OCI-LY1 (cell line): ENCODE results near the gene TAOK1.
"Not testable (repeated sequence)": the region's sequence is repeated elsewhere in the genome, so short reads cannot be mapped to it uniquely, and the experiment has no call there.

ENCODE experiments used
- H2AFZ ChIP-seq: fragments of 200-600 bp; sonication (generic), shearing (Covaris generic); 2 replicates; pipeline ENCODE4 v1.6.0; 2014; ENCODE audit warnings: antibody characterized with exemption, mild to moderate bottlenecking, low read length
- H3F3A ChIP-seq: fragments of 200-600 bp; sonication (generic), shearing (Covaris generic); 2 replicates; pipeline ENCODE4 v1.6.0; 2014; ENCODE audit warnings: mild to moderate bottlenecking, antibody characterized with exemption, low read length, moderate library complexity; ENCODE audit not compliant: insufficient read depth
- H3K27ac ChIP-seq: fragments of 200-600 bp; sonication (generic); 2 replicates; pipeline ENCODE4 v1.5.1; 2014; ENCODE audit warnings: low read length, mixed run types, mild to moderate bottlenecking, low read depth; ENCODE audit not compliant: poor library complexity, severe bottlenecking
- H3K27me3 ChIP-seq: fragments of 200-600 bp; sonication (generic); 2 replicates; pipeline ENCODE4 v1.6.0; 2014; ENCODE audit warnings: antibody characterized with exemption, mild to moderate bottlenecking, low read length, moderate library complexity; ENCODE audit not compliant: insufficient read depth
- H3K36me3 ChIP-seq: fragments of 200-600 bp; sonication (generic); 2 replicates; pipeline ENCODE4 v1.6.1; 2014; ENCODE audit warnings: mild to moderate bottlenecking, antibody characterized with exemption, low read length, moderate library complexity, mixed read lengths; ENCODE audit not compliant: insufficient read depth
- H3K4me1 ChIP-seq: fragments of 200-600 bp; sonication (generic); 2 replicates; pipeline ENCODE4 v1.5.1; 2014; ENCODE audit warnings: mild to moderate bottlenecking, low read length, moderate library complexity; ENCODE audit not compliant: insufficient read depth, severe bottlenecking
- H3K4me2 ChIP-seq: fragments of 200-600 bp; sonication (generic), shearing (Covaris generic); 2 replicates; pipeline ENCODE4 v1.6.1; 2014; ENCODE audit warnings: low read length
- H3K4me3 ChIP-seq: fragments of 200-600 bp; sonication (generic); 2 replicates; pipeline ENCODE4 v1.5.1; 2014; ENCODE audit warnings: low read length, low read depth, mild to moderate bottlenecking, mixed read lengths; ENCODE audit not compliant: poor library complexity, severe bottlenecking
- H3K79me2 ChIP-seq: fragments of 200-600 bp; shearing (Covaris generic); 2 replicates; pipeline ENCODE4 v1.6.1; 2016; ENCODE audit warnings: mixed run types, low read length, mixed read lengths; ENCODE audit not compliant: insufficient read depth
- H3K9ac ChIP-seq: fragments of 200-600 bp; sonication (generic), shearing (Covaris generic); 2 replicates; pipeline ENCODE4 v1.6.1; 2014; ENCODE audit warnings: mild to moderate bottlenecking, low read length, mixed read lengths
- H3K9me2 ChIP-seq: fragments of 200-600 bp; sonication (generic), shearing (Covaris generic); 2 replicates; pipeline ENCODE4 v1.6.1; 2014; ENCODE audit warnings: low read depth, mild to moderate bottlenecking, low read length, mixed read lengths
- H3K9me3 ChIP-seq: fragments of 200-600 bp; shearing (Covaris generic); 2 replicates; pipeline ENCODE4 v1.6.1; 2014; ENCODE audit warnings: low read length, mixed read lengths
- H4K20me1 ChIP-seq: fragments of 200-600 bp; sonication (generic), shearing (Covaris generic); 2 replicates; pipeline ENCODE4 v1.6.0; 2016; ENCODE audit warnings: mild to moderate bottlenecking, low read length; ENCODE audit not compliant: insufficient read depth
- EZH2 ChIP-seq: fragments of 200-600 bp; sonication (generic), shearing (Covaris generic); IDR thresholded peaks from 2 replicates; pipeline ENCODE4 v1.8.0; 2017; ENCODE audit warnings: borderline replicate concordance, mixed run types, mild to moderate bottlenecking, antibody characterized with exemption, low read length, moderate library complexity, mixed read lengths
- TF ChIP-seq, protein P1 (sequence below): fragments of 200-600 bp; sonication (generic), shearing (Covaris generic); IDR thresholded peaks from 2 replicates; pipeline ENCODE4 v1.5.1; 2017; ENCODE audit warnings: mild to moderate bottlenecking, antibody characterized with exemption, low read length, moderate library complexity, mixed read lengths

TAOK1 gene

DNA sequence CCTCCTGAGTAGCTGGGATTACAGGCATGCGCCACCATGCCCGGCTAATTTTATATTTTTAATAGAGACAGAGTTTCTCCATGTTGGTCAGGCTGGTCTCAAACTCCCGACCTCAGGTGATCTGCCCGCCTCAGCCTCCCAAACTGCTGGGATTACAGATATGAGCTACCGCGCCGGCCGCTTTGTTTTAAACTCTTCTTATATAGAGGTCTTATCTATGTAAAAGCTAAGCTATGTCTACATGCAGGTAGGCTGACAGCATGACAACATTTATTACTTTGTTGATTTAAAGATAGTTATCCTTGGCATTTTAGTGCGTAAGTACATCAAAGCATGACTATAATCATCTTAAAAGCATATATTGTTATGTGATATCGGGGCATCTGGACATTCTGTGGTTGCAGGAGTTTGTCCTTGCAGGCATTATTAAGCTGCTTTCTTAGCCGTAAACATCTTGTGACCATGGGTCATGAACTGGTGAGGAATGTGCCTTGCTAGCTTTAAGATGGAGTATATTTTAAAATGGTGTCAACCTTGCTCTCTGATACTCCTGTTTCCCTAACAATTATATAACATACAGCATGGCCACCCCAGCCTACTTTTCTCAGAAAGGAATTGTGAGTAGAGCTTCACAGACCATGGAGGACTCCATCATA lies 45.8 kb upstream of the TAOK1 start:
- H3K27me3 ChIP-seq, result no peaks in the 10 kb centered on the region
- H3K9me2 ChIP-seq, result no peaks in the 10 kb centered on the region
- no peak overlapping the region for H2AFZ ChIP-seq
- H3K4me1 ChIP-seq, result no peaks in the 10 kb centered on the region
- TF ChIP-seq, protein P1, sequence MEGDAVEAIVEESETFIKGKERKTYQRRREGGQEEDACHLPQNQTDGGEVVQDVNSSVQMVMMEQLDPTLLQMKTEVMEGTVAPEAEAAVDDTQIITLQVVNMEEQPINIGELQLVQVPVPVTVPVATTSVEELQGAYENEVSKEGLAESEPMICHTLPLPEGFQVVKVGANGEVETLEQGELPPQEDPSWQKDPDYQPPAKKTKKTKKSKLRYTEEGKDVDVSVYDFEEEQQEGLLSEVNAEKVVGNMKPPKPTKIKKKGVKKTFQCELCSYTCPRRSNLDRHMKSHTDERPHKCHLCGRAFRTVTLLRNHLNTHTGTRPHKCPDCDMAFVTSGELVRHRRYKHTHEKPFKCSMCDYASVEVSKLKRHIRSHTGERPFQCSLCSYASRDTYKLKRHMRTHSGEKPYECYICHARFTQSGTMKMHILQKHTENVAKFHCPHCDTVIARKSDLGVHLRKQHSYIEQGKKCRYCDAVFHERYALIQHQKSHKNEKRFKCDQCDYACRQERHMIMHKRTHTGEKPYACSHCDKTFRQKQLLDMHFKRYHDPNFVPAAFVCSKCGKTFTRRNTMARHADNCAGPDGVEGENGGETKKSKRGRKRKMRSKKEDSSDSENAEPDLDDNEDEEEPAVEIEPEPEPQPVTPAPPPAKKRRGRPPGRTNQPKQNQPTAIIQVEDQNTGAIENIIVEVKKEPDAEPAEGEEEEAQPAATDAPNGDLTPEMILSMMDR, result no peak
- no peak for TF ChIP-seq EZH2
- H4K20me1 ChIP-seq, result no peaks in the 10 kb centered on the region
- H3K4me3 ChIP-seq, result no peak overlapping the region
- no peaks in the 10 kb centered on the region for H3F3A ChIP-seq
- H3K27ac ChIP-seq, result no peak overlapping the region
- no peak overlapping the region for H3K9ac ChIP-seq
- no peaks in the 10 kb centered on the region for H3K36me3 ChIP-seq
- no peaks in the 10 kb centered on the region for H3K79me2 ChIP-seq
- H3K4me2 ChIP-seq, result no peak overlapping the region
- H3K9me3 ChIP-seq, result no peaks in the 10 kb centered on the region

DNA sequence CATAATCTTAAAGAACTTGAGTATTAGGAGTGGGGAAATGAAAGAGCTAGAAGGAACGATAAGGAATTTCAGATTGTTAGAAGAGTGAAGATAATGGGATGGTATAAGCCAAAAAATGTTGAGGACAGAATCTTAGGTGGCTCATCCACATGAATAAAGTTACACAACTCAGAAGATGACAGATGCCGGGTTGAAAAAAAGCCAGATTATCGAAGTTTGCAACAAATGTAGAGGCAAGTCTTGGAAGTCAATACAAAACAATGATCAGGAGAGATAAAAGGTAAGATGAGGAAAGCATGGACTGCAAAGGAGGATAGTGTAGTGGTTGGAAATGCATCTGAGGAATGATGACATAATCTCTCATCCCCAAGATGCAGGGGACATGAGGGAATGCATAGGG lies 45.1 kb upstream of the TAOK1 start:
- Histone ChIP-seq H3F3A (no peaks in the 10 kb centered on the region), H3K9me3 (no peaks in the 10 kb centered on the region), H4K20me1 (no peaks in the 10 kb centered on the region), H3K9ac (no peak overlapping the region), H3K36me3 (no peaks in the 10 kb centered on the region), H2AFZ (no peak overlapping the region), H3K27me3 (no peaks in the 10 kb centered on the region), H3K4me1 (no peaks in the 10 kb centered on the region), H3K4me2 (no peak overlapping the region), H3K27ac (no peak overlapping the region), H3K9me2 (no peaks in the 10 kb centered on the region), H3K4me3 (no peak overlapping the region), H3K79me2 (no peaks in the 10 kb centered on the region)
- no peak for TF ChIP-seq EZH2
- TF ChIP-seq, protein P1, result no peak

DNA sequence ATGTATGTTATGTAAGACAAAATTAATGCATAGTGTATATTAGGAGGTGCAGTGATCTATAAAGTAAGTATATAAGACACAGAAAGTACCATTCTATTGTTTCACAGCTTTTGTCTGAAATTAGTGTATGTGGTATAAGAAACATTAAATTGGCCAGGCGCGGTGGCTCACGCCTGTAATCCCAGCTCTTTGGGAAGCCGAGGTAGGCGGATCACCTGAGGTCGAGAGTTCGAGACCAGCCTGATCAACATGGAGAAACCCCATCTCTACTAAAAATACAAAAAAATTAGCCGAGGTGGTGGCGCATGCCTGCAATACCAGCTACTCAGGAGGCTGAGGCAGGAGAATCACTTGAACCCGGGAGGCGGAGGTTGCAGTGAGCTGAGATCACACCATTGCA lies 44.7 kb upstream of the TAOK1 start:
- not testable (repeated sequence) for H3K36me3 ChIP-seq, H3K4me3 ChIP-seq, H2AFZ ChIP-seq, H3K9me2 ChIP-seq, H3K9me3 ChIP-seq, H4K20me1 ChIP-seq, H3K79me2 ChIP-seq, H3K27me3 ChIP-seq, H3K9ac ChIP-seq, H3K27ac ChIP-seq, H3K4me1 ChIP-seq, H3K4me2 ChIP-seq, H3F3A ChIP-seq

DNA sequence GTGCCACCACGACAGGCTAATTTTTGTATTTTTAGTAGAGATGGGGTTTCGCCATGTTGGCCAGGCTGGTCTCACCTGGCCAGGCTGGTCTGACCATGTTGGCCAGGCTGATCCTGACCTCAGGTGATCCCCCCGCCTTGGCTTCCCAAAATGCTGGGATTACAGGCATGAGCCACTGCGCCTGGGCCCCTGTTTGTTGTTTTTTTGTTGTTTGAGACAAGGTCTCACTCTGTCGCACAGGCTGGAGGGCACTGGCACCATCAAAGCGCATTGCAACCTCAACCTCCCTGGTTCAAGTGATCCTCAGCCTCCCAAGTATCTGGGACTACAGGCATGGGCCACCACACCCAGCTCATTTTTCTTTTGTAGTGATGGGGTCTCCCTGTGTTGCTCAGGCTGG lies 43.7 kb upstream of the TAOK1 start:
- Histone ChIP-seq H3K79me2 (no peaks in the 10 kb centered on the region), H3K9me3 (no peaks in the 10 kb centered on the region), H3K36me3 (no peaks in the 10 kb centered on the region), H3K4me2 (no peak overlapping the region), H2AFZ (no peak overlapping the region), H4K20me1 (no peaks in the 10 kb centered on the region), H3K27me3 (no peaks in the 10 kb centered on the region), H3K4me1 (no peaks in the 10 kb centered on the region), H3K9ac (no peak overlapping the region), H3K9me2 (no peaks in the 10 kb centered on the region), H3K27ac (no peak overlapping the region), H3K4me3 (no peak overlapping the region), H3F3A (no peaks in the 10 kb centered on the region)
- TF ChIP-seq, protein P1, result no peak
